CD4-positive, alpha-beta T cell treated with Interleukin-15 for 1 hour (primary cell): ENCODE data around the gene BHLHE41.

Experiments
- DNase-seq: peaks from one replicate; pipeline ENCODE4 v3.0.0-alpha.2; 2020

Gene BHLHE41

GRCh38 chr12:26133521-26133920 lies 8.7 kb upstream of the BHLHE41 start:
- no peak for DNase-seq

DNA sequence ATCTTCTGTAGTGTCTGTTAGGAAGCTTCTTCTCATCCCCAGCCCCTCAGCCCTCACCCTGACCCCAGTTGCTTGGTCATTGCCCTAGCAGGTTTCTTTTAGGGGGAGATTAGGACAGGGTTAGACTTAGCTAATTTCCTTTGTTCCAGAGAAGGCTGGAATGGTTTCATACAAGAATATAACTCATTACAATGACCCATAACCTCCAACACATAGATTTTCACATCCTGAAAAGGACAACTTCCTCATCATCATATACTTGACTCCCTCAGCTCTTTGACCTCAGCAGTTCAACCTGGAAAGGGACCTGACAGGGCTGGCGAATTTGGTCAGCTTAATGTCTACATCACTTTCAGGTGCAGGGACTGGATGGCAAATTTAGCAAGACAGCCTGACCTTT lies 8.0 kb upstream of the BHLHE41 start:
- DNase-seq, result no peak

DNA sequence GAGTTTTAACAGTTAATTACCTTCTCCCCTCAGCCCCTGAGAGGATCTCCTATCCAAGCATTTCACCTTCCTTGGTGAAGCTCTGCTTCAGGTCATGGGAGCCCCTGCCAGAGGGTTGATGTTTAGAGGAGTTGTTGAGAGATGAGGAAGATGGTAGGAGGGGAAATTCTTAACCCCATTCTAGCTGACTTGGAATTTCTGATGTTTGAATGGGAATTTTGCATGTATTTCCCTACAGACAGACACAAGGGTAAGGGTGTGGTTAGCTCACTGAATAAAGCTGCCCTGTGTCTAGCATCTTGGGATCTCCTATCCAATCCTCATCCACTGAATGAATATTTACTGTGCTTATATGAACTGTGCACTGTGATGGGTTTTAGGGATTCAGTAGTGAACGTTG lies 7.1 kb upstream of the BHLHE41 start:
- DNase-seq, result no peak

- no peak for DNase-seq
Observed at GRCh38 chr12:26130728-26131127, 5.9 kb upstream of the BHLHE41 start.

- DNase-seq, result no peak
Observed at GRCh38 chr12:26128168-26128567, 3.3 kb upstream of the BHLHE41 start.

GRCh38 chr12:26127404-26127803 lies 2.6 kb upstream of the BHLHE41 start:
- DNase-seq, result no peak

GRCh38 chr12:26126340-26127284 lies 1.8 kb upstream of the BHLHE41 start:
- DNase-seq, result peak; percentile 49

DNA sequence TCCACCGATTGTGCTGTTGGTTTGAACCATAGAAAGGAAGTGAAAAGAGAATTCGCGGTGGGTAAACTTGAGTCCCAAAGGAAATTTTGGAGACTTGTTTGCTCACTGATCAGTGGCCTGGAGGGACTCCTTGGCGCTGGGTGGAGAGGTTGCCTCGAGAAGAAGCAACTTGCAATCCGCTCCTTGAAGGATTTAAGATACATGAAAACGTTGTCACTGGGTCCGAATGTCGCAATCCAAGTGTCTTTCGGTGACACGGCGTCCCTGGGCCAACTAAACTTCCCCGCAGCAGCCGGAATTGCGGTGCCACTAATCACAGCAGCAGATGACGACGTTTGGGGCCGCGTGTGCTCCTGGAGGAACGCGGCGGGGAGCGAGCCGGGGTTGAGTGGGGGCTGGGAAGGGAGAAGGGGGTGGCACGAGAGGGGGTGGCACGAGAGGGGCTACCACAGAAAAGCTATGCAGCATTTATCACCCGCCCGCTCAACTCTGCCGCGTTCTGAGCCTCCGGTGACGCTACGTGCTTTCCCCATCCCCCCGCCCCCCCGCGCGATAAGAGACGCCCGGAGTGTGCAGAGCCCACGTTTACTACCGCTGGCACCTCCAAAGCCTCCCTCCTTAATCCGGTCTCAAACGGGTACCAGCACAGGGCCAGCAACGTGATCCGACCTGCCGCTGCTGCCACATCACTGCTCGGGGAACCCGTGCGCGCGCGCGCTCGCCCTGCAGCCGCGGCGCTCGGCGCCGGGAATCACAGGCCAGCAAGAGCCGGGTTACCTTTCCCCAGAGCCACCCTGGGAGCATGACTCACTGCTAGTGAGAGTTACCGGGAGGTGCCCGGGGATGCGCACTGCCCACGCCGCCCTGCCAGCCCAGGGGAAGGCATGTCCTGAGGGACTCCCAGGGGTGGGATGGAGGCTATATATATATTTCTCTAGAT lies 833 bp upstream of the BHLHE41 start:
- DNase-seq, result peak; percentile 38

DNA sequence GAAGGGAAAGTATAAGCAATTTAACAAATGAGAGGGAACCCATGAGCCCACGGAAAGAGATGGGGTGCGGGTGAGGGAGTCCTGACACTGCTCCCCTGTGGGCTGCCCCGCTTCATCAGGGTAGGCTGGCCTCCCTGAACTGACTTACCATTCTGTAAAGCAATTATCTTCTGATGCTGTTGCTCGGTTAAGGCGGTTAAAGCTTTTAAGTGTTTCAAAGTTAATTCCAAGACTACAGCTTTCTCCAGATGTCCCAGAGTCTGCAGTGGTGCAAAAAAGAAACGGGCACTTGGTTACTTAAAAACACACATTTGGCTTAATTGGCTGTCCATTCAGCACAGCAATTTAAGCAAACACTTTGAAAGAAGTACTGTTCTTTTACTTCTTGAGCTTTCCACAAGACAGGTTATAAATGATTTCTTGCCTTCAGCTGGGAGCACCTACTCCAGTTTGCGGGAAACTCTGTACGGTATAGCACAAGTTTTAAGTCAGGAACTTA lies 1.3 kb downstream of the BHLHE41 start:
- no peak for DNase-seq

- DNase-seq, result peak; percentile 35
Observed at GRCh38 chr12:26122681-26123481, 2.0 kb downstream of the BHLHE41 start.

GRCh38 chr12:26122061-26122680 lies 2.7 kb downstream of the BHLHE41 start:
- DNase-seq, result peak; percentile 32

DNA sequence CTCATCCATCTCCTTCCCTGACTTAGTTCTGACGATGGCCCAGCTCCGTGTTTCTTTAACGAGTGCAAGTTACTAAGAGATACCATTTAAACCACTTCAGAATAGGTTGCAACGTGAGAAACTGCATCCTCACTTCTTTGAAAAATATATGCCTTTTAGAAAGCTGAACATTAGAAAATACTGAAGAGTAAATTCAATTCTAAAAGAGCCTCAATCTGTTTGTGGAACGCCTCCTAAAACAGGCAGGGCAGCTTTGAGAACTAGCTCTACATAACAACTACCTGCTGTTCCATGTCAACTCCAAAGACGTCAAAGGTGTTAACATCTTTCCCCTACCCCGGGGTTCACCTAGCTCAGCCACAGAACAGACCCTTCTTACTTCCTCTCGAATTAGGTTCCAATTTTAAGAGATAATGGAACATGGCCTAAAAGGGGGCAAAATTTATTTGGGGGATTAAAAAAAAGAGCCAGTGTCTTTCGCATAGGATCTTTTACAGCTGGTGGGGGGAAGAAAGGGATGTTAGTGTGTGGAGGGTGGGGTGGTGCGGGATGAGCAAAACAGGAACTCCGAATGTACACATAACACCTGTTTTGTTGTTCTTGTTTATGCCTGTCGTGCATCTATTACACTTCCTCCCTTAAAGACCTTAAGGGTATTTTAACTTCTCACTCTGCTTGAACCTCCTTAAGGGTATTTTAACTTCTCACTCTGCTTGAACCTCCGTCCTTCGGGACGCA lies 3.3 kb downstream of the BHLHE41 start:
- DNase-seq, result no peak

- DNase-seq, result no peak
Observed at GRCh38 chr12:26120561-26121274, 4.1 kb downstream of the BHLHE41 start.

DNA sequence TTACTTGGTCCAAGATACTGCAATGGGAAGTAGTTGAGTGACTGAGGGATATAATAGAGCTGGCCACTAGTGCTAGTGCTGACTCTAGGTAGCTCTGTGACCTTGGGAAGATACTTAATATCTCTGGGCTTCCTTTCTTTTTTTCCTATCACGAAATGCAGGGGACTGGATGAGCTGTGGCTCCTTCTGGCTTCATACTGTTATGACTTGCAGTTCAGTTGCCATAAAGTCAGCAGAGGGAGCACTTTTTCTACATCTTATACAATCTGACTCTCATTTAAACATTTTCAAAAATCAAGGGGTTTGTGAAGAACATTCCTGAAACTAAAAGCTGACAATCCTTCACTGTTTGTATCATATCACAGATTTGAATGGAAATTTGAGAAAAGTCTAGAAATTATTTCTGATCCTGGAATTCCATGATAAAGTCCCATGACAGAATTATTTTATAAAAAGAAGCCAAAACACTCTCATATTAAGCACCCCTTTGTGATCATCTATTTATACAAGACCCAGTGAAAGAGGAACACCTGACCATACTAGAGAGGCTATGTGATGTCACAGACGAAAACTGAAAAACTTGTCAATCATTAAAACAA lies 5.3 kb downstream of the BHLHE41 start:
- no peak for DNase-seq

- DNase-seq, result no peak
Observed at GRCh38 chr12:26118308-26118707, 6.5 kb downstream of the BHLHE41 start.

- no peak for DNase-seq
Observed at GRCh38 chr12:26116829-26117715, 7.8 kb downstream of the BHLHE41 start.

GRCh38 chr12:26114720-26115401 lies 10.0 kb downstream of the BHLHE41 start:
- DNase-seq, result no peak
